HepG2 (cell line): Measurements from ENCODE around the gene CFAP73. TPM values are rescaled to one million over a fixed set of nuclear protein-coding genes. Genes with fewer than 3 reads are reported as not detected.
A peak's percentile ranks its signal among the peaks of the same experiment; 100 is the strongest.

Experiments
- ATAC-seq: fragments of 200-7000 bp; cut with Tn5 transposase; 3 replicates; pipeline ENCODE4 v1.9.1; 2020; ENCODE audit warnings: mild to moderate bottlenecking, moderate library complexity
- BruUV-seq: library from RNA; stranded (reverse); fragments of 400-500 nt; replicated peaks from 2 replicates; lab custom pipeline; 2021; lab: Mats Ljungman, UMichigan
- CTCF ChIA-PET: fragments of 300-600 bp; formaldehyde crosslinking; extraction: SDS; loops from one replicate; lab custom pipeline; 2021; ENCODE audit warnings: low total read pairs, inconsistent platforms, low intra/inter-chr PET ratio; lab: Yijun Ruan, JAX
- POLR2A ChIA-PET: fragments of 350-600 bp; sonication (Branson Sonifier 250); formaldehyde crosslinking; loops from one replicate; lab custom pipeline; 2020; ENCODE audit warnings: antibody characterized with exemption, inconsistent platforms; lab: Yijun Ruan, JAX
- DNase-seq: peaks from one replicate; pipeline ENCODE4 v3.0.0-alpha.2; 2015; ENCODE audit warnings: low spot score
- FAIRE-seq: peaks from 3 replicates; lab custom pipeline; 2011; peaks lifted over from hg19 to GRCh38; lab: Jason Lieb, UNC
- H2AFZ ChIP-seq: one replicate; pipeline ENCODE4 v1.6.1; 2011; ENCODE audit warnings: low read length, inconsistent platforms
- H3K27ac ChIP-seq: fragments of 300-600 bp; 3 replicates; pipeline ENCODE4 v1.8.0; 2011; ENCODE audit warnings: mixed run types, mild to moderate bottlenecking, mixed read lengths, low read length, inconsistent platforms; ENCODE audit not compliant: insufficient read depth; ENCODE audit errors: extremely low read length
- H3K27me3 ChIP-seq, 2 experiments: fragments of 200-600 bp in 1 of 2; 2 replicates in 1 of 2; 3 replicates in 1 of 2; pipeline versions ENCODE4 v1.6.0 to v1.8.0; 2011; ENCODE audit warnings: low read length in 2 of 2, mild to moderate bottlenecking in 2 of 2, moderate library complexity in 2 of 2, inconsistent platforms in 1 of 2; ENCODE audit not compliant: insufficient read depth in 2 of 2, control insufficient read depth in 1 of 2
- H3K36me3 ChIP-seq, 2 experiments: fragments of 200-600 bp in 1 of 2; replicated peaks in 1 of 2; 2 replicates in 1 of 2; 3 replicates in 1 of 2; pipeline versions ENCODE4 v1.5.1 to v1.8.0; 2011; ENCODE audit warnings: low read length in 2 of 2, inconsistent platforms in 1 of 2; ENCODE audit not compliant: insufficient read depth in 2 of 2, control insufficient read depth in 1 of 2
- H3K4me1 ChIP-seq: 2 replicates; pipeline ENCODE4 v1.5.1; 2012; ENCODE audit warnings: low read length, inconsistent platforms; ENCODE audit not compliant: insufficient read depth
- H3K4me2 ChIP-seq: 2 replicates; pipeline ENCODE4 v1.6.0; 2011; ENCODE audit warnings: low read depth, low read length, inconsistent platforms
- H3K4me3 ChIP-seq, 3 experiments: fragments of 200-600 bp in 1 of 3; sonication (generic), shearing (Covaris generic) in 1 of 3; replicated peaks in 1 of 3; 2 replicates each; pipeline ENCODE4 v1.5.1; 2011 to 2016; ENCODE audit warnings: low read length in 3 of 3, inconsistent platforms in 2 of 3, low read depth in 2 of 3, mild to moderate bottlenecking in 2 of 3, control low read depth in 1 of 3, mixed read lengths in 1 of 3; ENCODE audit not compliant: insufficient read depth in 1 of 3
- H3K79me2 ChIP-seq: one replicate; pipeline ENCODE4 v1.6.1; 2011; ENCODE audit warnings: low read length, inconsistent platforms; ENCODE audit not compliant: insufficient read depth
- H3K9ac ChIP-seq: 2 replicates; pipeline ENCODE4 v1.6.0; 2011; ENCODE audit warnings: mild to moderate bottlenecking, low read depth, low read length, inconsistent platforms; ENCODE audit not compliant: insufficient read depth
- H3K9me3 ChIP-seq: 2 replicates; pipeline ENCODE4 v1.5.1; 2012; ENCODE audit warnings: mild to moderate bottlenecking, low read length
- H4K20me1 ChIP-seq: 2 replicates; pipeline ENCODE4 v1.6.0; 2011; ENCODE audit warnings: inconsistent platforms, mild to moderate bottlenecking, low read length, moderate library complexity; ENCODE audit not compliant: insufficient read depth
- ATF7 ChIP-seq, 2 experiments: fragments of 450-650 bp in 1 of 2; sonication (generic) in 1 of 2; formaldehyde crosslinking in 1 of 2; IDR thresholded peaks; 2 replicates each; pipeline versions ENCODE4 v1.4.0 to v1.6.1; 2016 to 2020; ENCODE audit warnings: antibody characterized with exemption in 1 of 2, mild to moderate bottlenecking in 1 of 2, missing genetic modification reagents in 1 of 2
- CHCHD3 ChIP-seq: sonication (generic); formaldehyde crosslinking; IDR thresholded peaks from 2 replicates; pipeline ENCODE4 v1.8.0; 2022; ENCODE audit warnings: mild to moderate bottlenecking, missing genetic modification reagents, moderate library complexity
- KLF11 ChIP-seq: IDR thresholded peaks from 2 replicates; pipeline ENCODE4 v1.6.1; 2016; ENCODE audit warnings: missing compliant biosample characterization
- NR2F1 ChIP-seq, 2 experiments: fragments of 450-650 bp in 1 of 2; formaldehyde crosslinking in 1 of 2; IDR thresholded peaks; 2 replicates each; pipeline versions ENCODE4 v1.5.0 to v1.6.1; 2016 to 2020; ENCODE audit warnings: mild to moderate bottlenecking in 1 of 2, missing compliant biosample characterization in 1 of 2, missing genetic modification reagents in 1 of 2, moderate library complexity in 1 of 2
- RXRB ChIP-seq: IDR thresholded peaks from 2 replicates; pipeline ENCODE4 v1.6.1; 2016; ENCODE audit warnings: borderline replicate concordance, missing genetic modification reagents, missing compliant biosample characterization
- ZNF644 ChIP-seq: IDR thresholded peaks from 2 replicates; pipeline ENCODE4 v1.6.1; 2016; ENCODE audit warnings: low read depth
- ZNF709 ChIP-seq: sonication (generic); formaldehyde crosslinking; IDR thresholded peaks from 2 replicates; pipeline ENCODE4 v1.5.0; 2020; ENCODE audit warnings: mild to moderate bottlenecking, missing genetic modification reagents
- ZNF792 ChIP-seq: IDR thresholded peaks from 2 replicates; pipeline ENCODE4 v1.6.1; 2016
- ZNF850 ChIP-seq: sonication (generic); formaldehyde crosslinking; conservative IDR thresholded peaks from 2 replicates; pipeline ENCODE4 v1.9.0; 2021; ENCODE audit warnings: mild to moderate bottlenecking, missing genetic modification reagents
- WGBS: methylation state at CpG from one replicate; pipeline ENCODE4 v1.1.6; 2017; ENCODE audit warnings: low lambda C conversion rate; 5-methylcytosine and 5-hydroxymethylcytosine counted together
- in situ Hi-C: cut with HindIII; loops from 2 replicates; pipeline ENCODE4 v1.10.0; 2017; ENCODE audit warnings: low pct_unique_long_range_greater_than_20kb; ENCODE audit not compliant: extremely low pct_ligation_motif_present
- intact Hi-C: fragments of 100-400 bp; cut with micrococcal nuclease; formaldehyde crosslinking; loops from one replicate; pipeline ENCODE4 v1.10.0; 2022; ENCODE audit not compliant: unreplicated experiment
- polyA plus RNA-seq, 8 experiments: library from polyadenylated mRNA; depleted of rRNA in 3 of 8; stranded (reverse) in 7 of 8; unstranded in 1 of 8; fragments of >200 nt; fragmentation: Illumina TruSeq in 4 of 8; extraction: Trizol in 4 of 8; gene quantifications; 2 replicates each; pipeline versions ENCODE4 v1.2.1 to v1.2.3, GENCODE V29; 2011 to 2016; ENCODE audit warnings: low read depth in 4 of 8, missing spikeins in 1 of 8, mixed read lengths in 1 of 8; ENCODE audit not compliant: insufficient read depth in 1 of 8
- total RNA-seq, 5 experiments: library from RNA; depleted of rRNA; stranded (reverse); fragments of >200 nt; fragmentation: Illumina TruSeq; extraction: Trizol; gene quantifications; 2 replicates each; pipeline ENCODE4 v1.2.3, GENCODE V29; 2016; ENCODE audit warnings: low read depth in 1 of 5
- TF ChIP-seq, protein P1 (sequence below): sonication (generic); formaldehyde crosslinking; IDR thresholded peaks from 2 replicates; pipeline ENCODE4 v1.4.0; 2020; ENCODE audit warnings: missing genetic modification reagents

The CFAP73 gene
- total and polyA plus RNA-seq, 2 of the 13 experiments (the other 11 are each of a cell fraction or from before 2014, with no cell fraction given) = not detected

DNA sequence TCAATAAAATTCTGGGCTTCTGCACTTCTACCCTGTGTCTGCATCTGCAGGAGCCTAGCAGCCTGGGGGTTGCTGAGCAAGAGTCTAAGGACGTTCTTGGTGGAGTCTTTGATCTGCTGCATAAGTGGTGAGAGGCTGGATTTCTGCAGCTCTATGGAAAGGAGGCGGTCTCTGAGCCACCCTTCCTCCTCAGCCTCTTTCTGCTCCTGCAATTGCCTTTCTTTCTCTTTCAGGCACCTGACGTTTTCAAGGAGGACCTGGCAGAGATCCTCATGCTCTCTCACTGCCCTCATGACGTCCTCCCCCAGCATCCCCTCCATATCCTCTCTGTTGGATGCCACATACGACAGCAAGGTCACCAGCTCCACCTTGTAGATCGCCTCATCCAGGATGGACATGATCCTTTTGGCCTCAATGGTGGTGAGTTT lies 58.1 kb downstream of the CFAP73 start:
- H2AFZ ChIP-seq = no peak overlapping the region
- POLR2A ChIA-PET = interaction anchor here (1.4 to 3.8 kb wide), 2 partner anchors 14 to 23 kb away, joined by 6 to 39 read pairs; partner anchors contain the start of gene TPCN1
- intact Hi-C loops (no loop called here), in situ Hi-C loops (no loop called here)
- TF ChIP-seq NR2F1 (CRISPR knock-in tag; IDR thresholded peaks at IDR 0.05) (no peak), ZNF709 (CRISPR knock-in tag) (no peak), KLF11 (CRISPR knock-in tag) (no peak), CHCHD3 (no peak), ATF7 (IDR thresholded peaks at IDR 0.05) (no peak), ATF7 (CRISPR knock-in tag; IDR thresholded peaks at IDR 0.05) (no peak)
- no peaks in the 10 kb centered on the region for H3K9me3 ChIP-seq
- H3K4me2 ChIP-seq = no peak overlapping the region
- 81% methylated on average over 6 of the region's 6 CpGs for WGBS
- no peaks in the 10 kb centered on the region for H3K27me3 ChIP-seq
- peaks cover 49% of the 10 kb centered on the region for H3K4me1 ChIP-seq
- FAIRE-seq (no peak), ATAC-seq (no peak), DNase-seq (no peak)
- H3K36me3 ChIP-seq = no peaks in the 10 kb centered on the region
- CTCF ChIA-PET = no interaction called here
- BruUV-seq = no TSS peak
- no peak overlapping the region for H3K9ac ChIP-seq
- H3K79me2 ChIP-seq = no peaks in the 10 kb centered on the region
- H3K4me3 ChIP-seq = no peak overlapping the region
- no peak overlapping the region for H3K27ac ChIP-seq
- H4K20me1 ChIP-seq = no peaks in the 10 kb centered on the region

DNA sequence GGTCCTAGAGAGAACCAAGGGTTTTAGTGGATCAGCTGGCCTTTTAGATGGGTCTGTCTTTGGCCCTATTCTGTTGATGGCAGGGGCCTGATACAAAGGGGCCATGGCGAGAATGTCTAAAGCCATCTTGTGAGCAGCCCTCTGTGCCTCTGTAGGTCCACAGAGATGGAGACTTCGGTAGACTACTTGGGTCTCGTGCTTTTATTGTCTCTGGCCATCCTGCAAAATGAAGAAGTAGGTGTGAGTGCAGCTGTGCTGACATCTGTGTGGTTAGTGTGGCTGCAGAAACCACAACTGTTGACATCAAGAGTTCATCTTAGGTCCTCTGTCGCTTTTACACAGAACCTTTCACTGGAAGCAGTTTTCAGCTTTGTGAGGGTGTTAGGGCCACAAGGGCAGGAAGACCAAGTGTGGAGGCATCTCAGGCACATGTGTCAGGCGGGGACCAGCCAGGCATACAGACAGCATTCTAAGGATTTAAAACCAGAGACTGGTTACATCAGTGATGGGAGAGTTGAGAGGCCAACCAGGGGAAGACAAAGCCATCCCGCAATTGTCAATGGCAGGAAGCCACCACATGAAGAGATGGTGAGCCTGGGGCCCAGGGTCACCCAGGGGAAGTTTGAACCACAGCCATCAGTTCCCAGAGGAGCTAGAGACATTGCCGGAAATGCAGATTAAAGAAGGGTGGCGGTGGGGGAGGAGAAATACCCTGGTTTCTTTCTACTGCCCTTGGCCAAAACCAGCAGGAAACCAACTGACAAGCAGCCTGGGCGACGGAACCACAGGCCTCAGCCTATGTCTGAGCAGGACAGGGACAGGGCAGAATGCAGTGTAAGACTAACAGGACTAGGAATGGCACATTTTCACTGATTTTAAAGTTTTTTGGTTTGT lies 58.8 kb downstream of the CFAP73 start:
- ChIA-PET CTCF (no interaction called here), POLR2A (interaction anchor here (0.6 to 3.8 kb wide), 4 partner anchors 13 to 37 kb away, joined by 3 to 39 read pairs (median 5); partner anchors contain the start of genes DDX54 and TPCN1)
- Histone ChIP-seq H3K4me1 (peaks cover 49% of the 10 kb centered on the region), H3K4me2 (peak overlapping the region; percentile 19; the same call in 1 of the 2 replicates), H3K4me3 (no peak overlapping the region), H3K79me2 (no peaks in the 10 kb centered on the region), H3K9ac (no peak overlapping the region), H3K27ac (no peak overlapping the region), H4K20me1 (no peaks in the 10 kb centered on the region), H3K36me3 (no peaks in the 10 kb centered on the region), H3K27me3 (no peaks in the 10 kb centered on the region), H3K9me3 (no peaks in the 10 kb centered on the region), H2AFZ (no peak overlapping the region)
- FAIRE-seq (no peak), DNase-seq (no peak), ATAC-seq (peak; percentile 34; the same call in 2 of the 3 replicates)
- in situ Hi-C loops (no loop called here), intact Hi-C loops (no loop called here)
- WGBS = 74% methylated on average over 10 of the region's 10 CpGs
- BruUV-seq = no TSS peak
- TF ChIP-seq ZNF644 (CRISPR knock-in tag) (0 out of 2 replicates have a peak, but pooled peaks have one; percentile 8), ZNF792 (no peak), ZNF850 (no peak), RXRB (0 out of 2 replicates have a peak, but pooled peaks have one; percentile 7)
- TF ChIP-seq, protein P1, sequence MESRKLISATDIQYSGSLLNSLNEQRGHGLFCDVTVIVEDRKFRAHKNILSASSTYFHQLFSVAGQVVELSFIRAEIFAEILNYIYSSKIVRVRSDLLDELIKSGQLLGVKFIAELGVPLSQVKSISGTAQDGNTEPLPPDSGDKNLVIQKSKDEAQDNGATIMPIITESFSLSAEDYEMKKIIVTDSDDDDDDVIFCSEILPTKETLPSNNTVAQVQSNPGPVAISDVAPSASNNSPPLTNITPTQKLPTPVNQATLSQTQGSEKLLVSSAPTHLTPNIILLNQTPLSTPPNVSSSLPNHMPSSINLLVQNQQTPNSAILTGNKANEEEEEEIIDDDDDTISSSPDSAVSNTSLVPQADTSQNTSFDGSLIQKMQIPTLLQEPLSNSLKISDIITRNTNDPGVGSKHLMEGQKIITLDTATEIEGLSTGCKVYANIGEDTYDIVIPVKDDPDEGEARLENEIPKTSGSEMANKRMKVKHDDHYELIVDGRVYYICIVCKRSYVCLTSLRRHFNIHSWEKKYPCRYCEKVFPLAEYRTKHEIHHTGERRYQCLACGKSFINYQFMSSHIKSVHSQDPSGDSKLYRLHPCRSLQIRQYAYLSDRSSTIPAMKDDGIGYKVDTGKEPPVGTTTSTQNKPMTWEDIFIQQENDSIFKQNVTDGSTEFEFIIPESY = 0 out of 2 replicates have a peak, but pooled peaks have one; percentile 8
